GM12891 (cell line): ENCODE results near the gene PAEP.

Experiments used
- PAX5 ChIP-seq: IDR thresholded peaks from 2 replicates; pipeline ENCODE4 v1.6.1; 2011; ENCODE audit warnings: low read length, moderate library complexity, mild to moderate bottlenecking; ENCODE audit not compliant: insufficient read depth, severe bottlenecking
- POLR2A ChIP-seq: IDR thresholded peaks from 2 replicates; pipeline ENCODE4 v1.6.1; 2011; ENCODE audit warnings: low read depth, low read length, control low read depth
- POLR2AphosphoS5 ChIP-seq: IDR thresholded peaks from 2 replicates; pipeline ENCODE4 v1.6.1; 2011; ENCODE audit warnings: low read depth, low read length, control low read depth
- POU2F2 ChIP-seq: IDR thresholded peaks from 2 replicates; pipeline ENCODE4 v1.6.1; 2011; ENCODE audit warnings: low read depth, mild to moderate bottlenecking, control low read depth, low read length, moderate library complexity
- TAF1 ChIP-seq: IDR thresholded peaks from 2 replicates; pipeline ENCODE4 v1.6.1; 2011; ENCODE audit warnings: low read depth, low read length, control low read depth

DNA sequence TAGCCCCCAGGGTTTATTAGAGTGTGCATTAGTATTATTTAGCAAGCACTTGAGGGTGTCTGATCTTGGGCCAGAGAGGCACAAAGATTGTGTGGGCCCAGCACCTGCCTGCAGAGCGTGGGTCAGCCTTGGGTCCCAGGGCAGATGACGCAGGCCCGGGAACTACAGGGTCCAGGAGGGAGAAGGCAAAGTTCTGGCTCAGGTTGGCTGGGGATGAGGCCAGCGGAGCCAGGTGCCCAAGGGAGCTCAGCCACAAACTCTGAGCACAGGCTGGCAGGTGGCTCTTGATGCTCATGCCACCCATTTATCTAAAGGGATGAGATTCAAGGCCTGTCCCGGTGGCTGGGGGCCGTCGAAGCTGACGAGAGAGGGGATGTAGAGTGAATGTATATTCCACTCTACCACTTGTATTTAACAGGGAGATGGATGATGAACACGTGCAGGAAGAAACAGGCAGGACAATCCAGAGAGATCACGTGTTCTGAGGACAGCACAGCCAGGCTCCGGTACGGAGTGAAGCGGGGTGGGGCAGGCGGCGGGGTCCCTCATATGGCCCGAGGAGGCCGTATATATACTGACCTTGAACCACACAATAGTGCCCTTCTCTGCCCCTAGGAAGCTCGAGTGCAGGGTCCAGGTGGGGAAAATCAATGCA, 16.4 kb upstream of the PAEP start:
- TF ChIP-seq POLR2AphosphoS5 (no peak), POLR2A (no peak), TAF1 (no peak), PAX5 (no peak), POU2F2 (no peak)
